ENCODE results near the gene HACD3.

DNA sequence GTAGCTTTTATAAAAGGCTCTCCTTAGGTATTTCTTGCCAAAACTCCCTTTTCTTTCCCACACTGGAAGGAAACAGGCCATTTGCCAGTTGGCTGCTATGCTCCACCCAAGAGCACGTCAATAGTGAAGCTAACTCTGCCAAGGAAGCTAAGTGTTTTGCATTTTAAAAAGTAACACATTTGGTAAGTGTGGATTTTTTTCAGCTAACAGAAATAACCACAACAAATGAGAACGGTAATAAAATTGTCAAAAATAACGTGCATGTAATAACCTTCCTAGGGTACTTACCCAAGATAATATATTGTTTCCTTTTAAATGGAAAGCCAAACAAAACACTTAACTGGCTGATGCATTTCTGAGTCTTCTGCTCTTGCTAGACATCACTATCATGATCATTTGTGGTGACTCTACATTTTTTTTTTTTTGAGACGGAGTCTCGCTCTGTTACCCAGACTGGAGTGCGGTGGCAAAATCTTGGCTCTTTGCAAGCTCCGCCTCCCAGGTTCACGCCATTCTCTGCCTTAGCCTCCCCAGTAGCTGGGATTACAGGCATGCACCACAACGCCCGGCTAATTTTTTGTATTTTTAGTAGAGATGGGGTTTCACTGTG, 17.4 kb upstream of the HACD3 start:
- TF ChIP-seq, protein P1, sequence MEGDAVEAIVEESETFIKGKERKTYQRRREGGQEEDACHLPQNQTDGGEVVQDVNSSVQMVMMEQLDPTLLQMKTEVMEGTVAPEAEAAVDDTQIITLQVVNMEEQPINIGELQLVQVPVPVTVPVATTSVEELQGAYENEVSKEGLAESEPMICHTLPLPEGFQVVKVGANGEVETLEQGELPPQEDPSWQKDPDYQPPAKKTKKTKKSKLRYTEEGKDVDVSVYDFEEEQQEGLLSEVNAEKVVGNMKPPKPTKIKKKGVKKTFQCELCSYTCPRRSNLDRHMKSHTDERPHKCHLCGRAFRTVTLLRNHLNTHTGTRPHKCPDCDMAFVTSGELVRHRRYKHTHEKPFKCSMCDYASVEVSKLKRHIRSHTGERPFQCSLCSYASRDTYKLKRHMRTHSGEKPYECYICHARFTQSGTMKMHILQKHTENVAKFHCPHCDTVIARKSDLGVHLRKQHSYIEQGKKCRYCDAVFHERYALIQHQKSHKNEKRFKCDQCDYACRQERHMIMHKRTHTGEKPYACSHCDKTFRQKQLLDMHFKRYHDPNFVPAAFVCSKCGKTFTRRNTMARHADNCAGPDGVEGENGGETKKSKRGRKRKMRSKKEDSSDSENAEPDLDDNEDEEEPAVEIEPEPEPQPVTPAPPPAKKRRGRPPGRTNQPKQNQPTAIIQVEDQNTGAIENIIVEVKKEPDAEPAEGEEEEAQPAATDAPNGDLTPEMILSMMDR (IDR thresholded peaks at IDR 0.05) = no peak
- TF ChIP-seq POLR2A (IDR thresholded peaks at IDR 0.05) = no peak
